Dendritic cell treated with granulocyte-macrophage colony-stimulating factor and Interleukin-4, amounts not matched to agents 40 ng/mL and 50 ng/mL, for 4 days (primary cell): Measurements from ENCODE around the gene HNF1A.

ENCODE experiments used
- H3K27ac Mint-ChIP-seq: one replicate; pipeline ENCODE4 v1.8.0; 2022; ENCODE audit warnings: mild to moderate bottlenecking, mixed read lengths
- H3K27me3 Mint-ChIP-seq: one replicate; pipeline ENCODE4 v1.8.0; 2022; ENCODE audit warnings: mild to moderate bottlenecking, mixed read lengths
- H3K36me3 Mint-ChIP-seq: one replicate; pipeline ENCODE4 v1.8.0; 2022; ENCODE audit warnings: low read depth, mixed read lengths
- H3K4me1 Mint-ChIP-seq: one replicate; pipeline ENCODE4 v1.8.0; 2022; ENCODE audit warnings: low read depth, mixed read lengths
- H3K4me3 Mint-ChIP-seq: one replicate; pipeline ENCODE4 v1.8.0; 2022; ENCODE audit warnings: mild to moderate bottlenecking, moderate library complexity, mixed read lengths
- H3K9me3 Mint-ChIP-seq: one replicate; pipeline ENCODE4 v1.8.0; 2022; ENCODE audit warnings: mixed read lengths
- intact Hi-C: fragments of 100-400 bp; cut with micrococcal nuclease; formaldehyde crosslinking; loops from one replicate; pipeline ENCODE4 v1.15.0; 2022

Gene HNF1A, protein sequence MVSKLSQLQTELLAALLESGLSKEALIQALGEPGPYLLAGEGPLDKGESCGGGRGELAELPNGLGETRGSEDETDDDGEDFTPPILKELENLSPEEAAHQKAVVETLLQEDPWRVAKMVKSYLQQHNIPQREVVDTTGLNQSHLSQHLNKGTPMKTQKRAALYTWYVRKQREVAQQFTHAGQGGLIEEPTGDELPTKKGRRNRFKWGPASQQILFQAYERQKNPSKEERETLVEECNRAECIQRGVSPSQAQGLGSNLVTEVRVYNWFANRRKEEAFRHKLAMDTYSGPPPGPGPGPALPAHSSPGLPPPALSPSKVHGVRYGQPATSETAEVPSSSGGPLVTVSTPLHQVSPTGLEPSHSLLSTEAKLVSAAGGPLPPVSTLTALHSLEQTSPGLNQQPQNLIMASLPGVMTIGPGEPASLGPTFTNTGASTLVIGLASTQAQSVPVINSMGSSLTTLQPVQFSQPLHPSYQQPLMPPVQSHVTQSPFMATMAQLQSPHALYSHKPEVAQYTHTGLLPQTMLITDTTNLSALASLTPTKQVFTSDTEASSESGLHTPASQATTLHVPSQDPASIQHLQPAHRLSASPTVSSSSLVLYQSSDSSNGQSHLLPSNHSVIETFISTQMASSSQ

DNA sequence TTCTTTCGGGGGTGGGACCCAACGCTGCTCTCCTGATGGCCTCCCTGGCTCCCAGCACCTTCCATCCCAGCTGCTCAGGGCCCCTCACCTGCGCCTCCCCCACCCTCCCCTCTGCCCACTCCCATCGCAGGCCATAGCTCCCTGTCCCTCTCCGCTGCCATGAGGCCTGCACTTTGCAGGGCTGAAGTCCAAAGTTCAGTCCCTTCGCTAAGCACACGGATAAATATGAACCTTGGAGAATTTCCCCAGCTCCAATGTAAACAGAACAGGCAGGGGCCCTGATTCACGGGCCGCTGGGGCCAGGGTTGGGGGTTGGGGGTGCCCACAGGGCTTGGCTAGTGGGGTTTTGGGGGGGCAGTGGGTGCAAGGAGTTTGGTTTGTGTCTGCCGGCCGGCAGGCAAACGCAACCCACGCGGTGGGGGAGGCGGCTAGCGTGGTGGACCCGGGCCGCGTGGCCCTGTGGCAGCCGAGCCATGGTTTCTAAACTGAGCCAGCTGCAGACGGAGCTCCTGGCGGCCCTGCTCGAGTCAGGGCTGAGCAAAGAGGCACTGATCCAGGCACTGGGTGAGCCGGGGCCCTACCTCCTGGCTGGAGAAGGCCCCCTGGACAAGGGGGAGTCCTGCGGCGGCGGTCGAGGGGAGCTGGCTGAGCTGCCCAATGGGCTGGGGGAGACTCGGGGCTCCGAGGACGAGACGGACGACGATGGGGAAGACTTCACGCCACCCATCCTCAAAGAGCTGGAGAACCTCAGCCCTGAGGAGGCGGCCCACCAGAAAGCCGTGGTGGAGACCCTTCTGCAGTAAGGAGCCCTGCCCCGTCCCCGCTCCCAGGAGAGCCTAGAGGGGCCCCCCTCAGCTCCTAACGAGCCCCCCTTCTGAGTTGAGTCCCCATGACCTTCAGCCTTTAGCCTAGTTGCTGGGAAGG, at the start of gene HNF1A:
TSS of gene HNF1A (plus strand) at position 248 of the 924 bp plus-strand sequence. CDS start at position 474, 226 bp downstream.
- no peaks in the 10 kb centered on the region for H3K36me3 Mint-ChIP-seq
- no peaks in the 10 kb centered on the region for H3K27me3 Mint-ChIP-seq
- no peaks in the 10 kb centered on the region for H3K9me3 Mint-ChIP-seq
- H3K4me3 Mint-ChIP-seq, result no peak within 1 kb of the TSS
- no peak within 1 kb of the TSS for H3K27ac Mint-ChIP-seq
- intact Hi-C loops, result loop anchor here (10.0 kb wide), 1 partner anchor 254 kb away; the partner anchor contains the start of gene ACADS
- H3K4me1 Mint-ChIP-seq, result no peaks in the 10 kb centered on the region

DNA sequence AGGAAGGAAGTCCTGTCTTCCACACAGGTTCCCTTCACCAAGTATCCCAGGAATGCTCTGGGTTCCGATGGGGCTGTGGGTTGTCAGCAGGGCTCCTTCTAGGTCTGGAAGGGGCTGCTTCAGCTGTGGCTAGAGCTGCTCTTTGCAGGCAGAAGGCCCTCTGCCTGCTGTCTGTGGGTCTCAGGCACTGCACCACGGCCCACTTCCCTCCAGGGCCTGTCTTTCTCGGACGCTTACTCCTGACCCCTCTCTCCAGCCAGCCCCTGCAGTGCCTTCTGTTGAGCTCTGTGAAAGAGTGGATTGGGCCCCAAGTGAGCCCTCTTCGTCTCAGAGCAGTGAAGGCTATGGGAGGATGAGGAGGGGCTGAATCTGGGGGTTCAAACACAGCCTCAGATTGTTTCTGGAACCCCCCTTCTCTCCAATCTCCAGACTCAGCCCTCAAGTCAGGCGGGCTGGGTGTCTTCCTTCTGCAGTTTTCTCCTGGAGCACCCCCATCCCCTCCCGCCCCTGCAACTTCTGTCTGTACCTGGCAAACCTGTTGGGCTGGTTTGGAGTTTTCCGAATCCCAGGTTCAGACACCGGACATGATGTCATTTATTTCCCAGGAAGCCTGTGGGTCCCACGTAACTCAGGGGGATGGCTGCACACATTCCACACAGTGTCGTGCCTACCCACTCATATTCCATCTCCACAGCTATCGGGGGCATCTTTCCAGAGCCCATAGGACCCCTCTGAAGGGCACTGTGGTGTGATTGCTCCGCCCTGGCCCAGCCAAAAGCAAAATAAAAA, 49.3 kb upstream of the HNF1A start:
- Mint-ChIP-seq H3K36me3 (no peaks in the 10 kb centered on the region), H3K4me1 (peaks cover 18% of the 10 kb centered on the region), H3K27me3 (no peaks in the 10 kb centered on the region), H3K9me3 (no peaks in the 10 kb centered on the region), H3K27ac (no peak overlapping the region), H3K4me3 (no peak overlapping the region)
- intact Hi-C loops, result no loop called here

DNA sequence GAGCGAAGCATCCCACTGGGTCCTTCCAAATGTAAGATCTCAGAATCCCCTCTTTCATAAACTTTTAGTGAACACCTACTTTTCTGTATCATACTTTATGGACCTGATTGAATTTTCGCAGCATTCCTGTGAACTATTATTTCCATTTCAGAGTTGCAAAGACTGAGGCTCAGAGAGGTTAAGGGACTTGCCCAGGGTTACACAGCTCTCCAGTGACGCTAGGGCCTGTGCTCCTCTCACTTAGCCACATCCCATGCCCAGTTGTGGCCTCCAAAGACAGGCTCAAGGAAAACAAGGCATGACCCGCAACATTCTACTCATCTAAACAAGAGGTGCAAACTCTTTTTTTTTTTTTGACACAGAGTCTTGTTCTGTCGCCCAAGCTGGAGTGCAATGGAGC, 48.3 kb upstream of the HNF1A start:
- Mint-ChIP-seq H3K9me3 (no peaks in the 10 kb centered on the region), H3K4me1 (peaks cover 27% of the 10 kb centered on the region), H3K36me3 (no peaks in the 10 kb centered on the region), H3K27ac (no peak overlapping the region), H3K27me3 (no peaks in the 10 kb centered on the region), H3K4me3 (no peak overlapping the region)
- intact Hi-C loops, result no loop called here

DNA sequence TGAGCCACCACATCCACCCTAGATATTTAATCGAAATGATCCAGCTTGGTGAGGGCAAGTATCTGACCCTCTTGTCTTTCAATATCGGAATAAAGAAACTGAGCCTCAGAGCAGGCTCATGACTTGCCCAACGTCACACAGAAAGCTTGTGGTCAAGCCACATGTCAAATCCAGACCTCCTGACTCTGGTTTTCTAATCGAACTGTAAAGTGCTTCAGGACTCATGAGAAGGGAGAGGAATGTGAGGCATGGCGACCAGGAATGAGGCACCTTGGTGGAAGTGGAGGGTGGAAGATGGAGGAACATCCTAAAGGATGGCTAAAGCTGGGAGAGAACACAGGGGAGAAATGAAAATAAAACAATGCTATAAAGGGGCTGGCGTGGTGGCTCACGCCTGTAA, 46.3 kb upstream of the HNF1A start:
- intact Hi-C loops, result no loop called here
- Mint-ChIP-seq H3K36me3 (no peaks in the 10 kb centered on the region), H3K27me3 (no peaks in the 10 kb centered on the region), H3K27ac (no peak overlapping the region), H3K4me1 (peaks cover 47% of the 10 kb centered on the region), H3K9me3 (no peaks in the 10 kb centered on the region), H3K4me3 (no peak overlapping the region)

GRCh38 chr12:120932956-120933526, 45.3 kb upstream of the HNF1A start:
- Mint-ChIP-seq H3K4me3 (no peak overlapping the region), H3K27ac (peak overlapping the region; percentile 57), H3K9me3 (no peaks in the 10 kb centered on the region), H3K36me3 (no peaks in the 10 kb centered on the region), H3K4me1 (peaks cover 57% of the 10 kb centered on the region), H3K27me3 (no peaks in the 10 kb centered on the region)
- intact Hi-C loops, result no loop called here

DNA sequence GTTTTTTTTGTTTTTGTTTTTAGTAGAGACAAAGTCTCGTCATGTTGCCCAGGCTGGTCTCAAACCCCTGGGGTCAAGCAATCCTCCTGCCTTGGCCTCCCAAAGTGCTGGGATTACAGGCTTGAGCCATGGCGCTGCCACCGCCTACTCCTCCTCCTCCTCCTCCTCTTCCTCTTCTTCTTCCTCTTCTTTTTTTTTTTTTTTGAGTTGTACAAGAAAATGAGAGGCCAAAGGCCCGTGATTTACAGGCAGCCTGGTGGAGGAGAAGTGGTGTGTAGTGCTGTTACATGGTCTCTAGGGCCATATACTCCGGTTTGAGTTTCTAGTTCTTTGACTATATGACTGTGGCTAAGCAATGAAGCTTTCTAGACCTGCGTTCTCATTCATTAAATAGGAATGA, 44.6 kb upstream of the HNF1A start:
- intact Hi-C loops, result no loop called here
- Mint-ChIP-seq H3K36me3 (no peaks in the 10 kb centered on the region), H3K4me3 (no peak overlapping the region), H3K27me3 (no peaks in the 10 kb centered on the region), H3K27ac (peak overlapping the region; percentile 57), H3K4me1 (peaks cover 64% of the 10 kb centered on the region), H3K9me3 (no peaks in the 10 kb centered on the region)

- peak overlapping the region; percentile 86 for H3K27ac Mint-ChIP-seq
- H3K4me1 Mint-ChIP-seq, result peaks cover 84% of the 10 kb centered on the region
- intact Hi-C loops, result loop anchor here (2.0 kb wide), 1 partner anchor 31 kb away; the partner anchor contains the start of gene SPPL3
These were observed 42.1 kb upstream of the HNF1A start for GRCh38 chr12:120936197-120936596.

DNA sequence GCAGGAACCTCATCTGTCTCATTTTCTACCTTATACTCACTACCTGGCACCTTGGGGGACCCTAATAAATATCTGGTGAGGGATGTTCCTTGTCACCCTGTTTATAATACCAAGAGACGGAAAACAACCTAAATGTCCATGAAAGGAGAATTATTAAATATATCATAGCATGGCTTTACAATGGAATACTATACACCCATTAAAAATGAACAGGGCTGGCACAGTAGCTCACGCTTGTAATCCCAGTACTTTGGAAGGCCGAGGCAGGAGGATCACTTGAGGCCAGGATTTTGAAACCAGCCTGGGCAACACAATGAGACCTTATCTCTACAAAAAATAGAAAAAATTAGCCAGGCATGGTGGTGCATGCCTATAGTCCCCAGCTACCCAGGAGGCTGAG, 39.8 kb upstream of the HNF1A start:
- H3K27ac Mint-ChIP-seq, result peak overlapping the region; percentile 86

More at GRCh38 chr12:120936197-120936596, 42.1 kb upstream of the HNF1A start:
- Mint-ChIP-seq H3K9me3 (no peaks in the 10 kb centered on the region), H3K27me3 (no peaks in the 10 kb centered on the region), H3K36me3 (no peaks in the 10 kb centered on the region), H3K4me3 (peak overlapping the region; percentile 62)

DNA sequence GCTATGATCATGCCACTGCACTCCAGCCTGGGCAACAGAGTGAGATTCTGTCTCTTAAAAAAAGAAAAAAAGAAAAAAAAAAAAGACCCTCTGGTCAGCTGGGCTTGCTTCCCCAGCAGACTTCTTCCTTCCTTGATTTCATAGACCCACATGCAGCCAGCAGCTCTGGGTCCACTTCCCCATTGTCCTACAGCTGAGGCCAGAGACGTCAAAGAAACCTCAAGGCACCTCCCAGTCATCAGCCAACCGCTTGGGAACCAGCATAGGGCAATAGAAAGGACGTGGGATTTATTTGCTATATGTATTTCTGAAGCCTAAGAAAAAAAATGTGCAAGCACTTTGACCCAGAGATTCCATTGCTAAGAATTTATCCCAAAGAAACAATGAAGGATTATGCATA, 38.8 kb upstream of the HNF1A start:
- Mint-ChIP-seq H3K4me3 (no peak overlapping the region), H3K4me1 (peaks cover 80% of the 10 kb centered on the region), H3K27me3 (no peaks in the 10 kb centered on the region), H3K36me3 (no peaks in the 10 kb centered on the region), H3K9me3 (no peaks in the 10 kb centered on the region), H3K27ac (peak overlapping the region; percentile 70)
- intact Hi-C loops, result no loop called here

More for the DNA sequence above, 39.8 kb upstream of the HNF1A start:
- Mint-ChIP-seq H3K27me3 (no peaks in the 10 kb centered on the region), H3K4me1 (peaks cover 87% of the 10 kb centered on the region), H3K36me3 (no peaks in the 10 kb centered on the region), H3K4me3 (no peak overlapping the region), H3K9me3 (no peaks in the 10 kb centered on the region)
- intact Hi-C loops, result no loop called here

DNA sequence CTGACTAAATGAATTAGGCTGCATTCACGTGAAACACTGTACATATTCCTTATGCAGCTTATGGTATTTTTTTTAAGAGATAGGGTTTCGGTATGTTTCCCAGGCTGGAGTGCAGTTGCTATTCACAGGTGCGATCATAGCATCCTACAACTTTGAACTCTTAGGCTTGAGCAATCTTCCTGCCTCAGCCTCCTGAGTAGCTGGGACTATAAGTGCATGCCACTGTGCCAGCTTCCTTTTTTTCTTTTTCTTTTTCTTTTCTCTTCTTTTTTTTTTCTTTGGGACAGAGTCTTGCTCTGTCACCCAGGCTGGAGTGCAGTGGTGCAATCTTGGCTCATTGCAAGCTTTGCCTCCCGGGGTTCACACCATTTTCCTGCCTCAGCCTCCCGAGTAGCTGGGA, 38.3 kb upstream of the HNF1A start:
- Mint-ChIP-seq H3K4me3 (peak overlapping the region; percentile 47), H3K27ac (peak overlapping the region; percentile 70), H3K36me3 (no peaks in the 10 kb centered on the region), H3K9me3 (no peaks in the 10 kb centered on the region), H3K4me1 (peaks cover 79% of the 10 kb centered on the region), H3K27me3 (no peaks in the 10 kb centered on the region)
- intact Hi-C loops, result no loop called here

GRCh38 chr12:120940799-120941198, 37.5 kb upstream of the HNF1A start:
- H3K4me3 Mint-ChIP-seq, result no peak overlapping the region
- H3K27me3 Mint-ChIP-seq, result no peaks in the 10 kb centered on the region
- H3K36me3 Mint-ChIP-seq, result no peaks in the 10 kb centered on the region
- no peaks in the 10 kb centered on the region for H3K9me3 Mint-ChIP-seq
- intact Hi-C loops, result no loop called here
- H3K4me1 Mint-ChIP-seq, result peaks cover 76% of the 10 kb centered on the region
- H3K27ac Mint-ChIP-seq, result peak overlapping the region; percentile 70

DNA sequence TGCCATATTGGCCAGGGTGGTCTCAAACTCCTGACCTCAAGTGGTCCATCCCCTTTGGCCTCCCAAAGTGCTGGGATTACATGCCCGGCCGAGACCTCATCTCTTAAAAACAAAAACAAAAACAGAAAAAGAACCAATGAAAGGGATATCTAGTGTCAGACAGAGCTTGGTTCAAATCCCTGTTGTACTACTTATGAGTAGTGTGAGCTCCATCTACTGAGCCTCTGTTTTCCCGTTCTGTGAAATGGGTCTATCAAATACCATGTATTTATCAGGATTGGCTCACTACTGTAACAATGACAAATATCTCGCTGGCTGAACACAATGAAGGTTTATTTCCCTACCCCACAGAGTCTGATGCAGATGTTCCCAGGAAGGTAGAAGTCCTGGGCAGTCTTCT, 36.9 kb upstream of the HNF1A start:
- H3K27me3 Mint-ChIP-seq, result no peaks in the 10 kb centered on the region
- intact Hi-C loops, result no loop called here
- H3K27ac Mint-ChIP-seq, result no peak overlapping the region
- H3K4me3 Mint-ChIP-seq, result no peak overlapping the region
- no peaks in the 10 kb centered on the region for H3K36me3 Mint-ChIP-seq
- H3K9me3 Mint-ChIP-seq, result no peaks in the 10 kb centered on the region
- peaks cover 71% of the 10 kb centered on the region for H3K4me1 Mint-ChIP-seq

DNA sequence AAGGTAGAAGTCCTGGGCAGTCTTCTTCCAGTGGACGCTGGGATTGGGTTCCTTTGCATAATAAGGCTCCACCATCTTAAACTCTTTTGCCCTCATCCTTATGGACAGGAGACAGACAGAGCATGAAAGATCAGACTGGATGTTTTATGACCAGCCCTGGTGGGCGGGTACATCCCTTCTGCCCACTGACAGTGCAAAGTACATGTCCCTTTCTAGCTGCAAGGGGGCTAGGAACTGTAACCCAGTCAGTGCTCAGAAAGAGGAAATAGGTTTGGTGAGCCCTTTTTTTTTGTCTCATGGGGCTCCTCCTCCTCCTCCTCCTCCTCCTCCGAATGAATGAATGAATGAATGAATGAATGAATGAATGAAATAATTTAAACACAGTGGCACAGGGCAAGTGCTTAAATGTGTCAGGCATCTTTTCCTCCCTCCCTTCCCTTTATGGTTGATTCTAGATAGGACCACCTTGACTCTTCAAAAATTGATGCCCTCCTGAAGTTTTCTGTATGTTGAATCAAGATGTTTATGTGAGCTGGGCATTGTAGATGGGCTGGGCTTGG, 36.4 kb upstream of the HNF1A start:
- peaks cover 66% of the 10 kb centered on the region for H3K4me1 Mint-ChIP-seq
- no peak overlapping the region for H3K27ac Mint-ChIP-seq
- H3K4me3 Mint-ChIP-seq, result no peak overlapping the region
- H3K36me3 Mint-ChIP-seq, result no peaks in the 10 kb centered on the region
- H3K9me3 Mint-ChIP-seq, result no peaks in the 10 kb centered on the region
- H3K27me3 Mint-ChIP-seq, result no peaks in the 10 kb centered on the region
- intact Hi-C loops, result no loop called here
